ENCODE data around the gene POLQ. TPM values are rescaled to one million over a fixed set of nuclear protein-coding genes. Genes with fewer than 3 reads are reported as not detected.

POLQ gene
- total and polyA plus RNA-seq, 2 of the 4 experiments (the other 2 are of a cell fraction) = 1.8 to 5.0 TPM

DNA sequence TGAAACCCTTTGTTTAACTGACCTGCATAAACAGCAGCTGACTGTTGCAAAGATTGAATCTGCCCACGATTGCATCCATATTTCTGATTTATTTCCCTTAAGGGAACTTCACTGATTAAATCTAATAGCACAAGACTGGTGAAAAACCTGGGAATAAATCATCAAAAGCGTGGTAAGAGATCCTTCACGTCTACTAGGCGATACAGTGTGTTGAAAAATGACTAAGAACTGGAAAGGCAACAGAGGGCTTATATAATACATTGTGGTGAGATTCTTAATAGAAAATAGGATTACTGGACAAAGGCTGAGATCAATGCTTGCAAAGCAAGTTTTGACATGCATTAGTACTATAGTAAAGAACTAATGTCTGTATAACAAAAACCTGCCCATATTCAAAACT, 49.0 kb downstream of the POLQ start:
- H3K9ac ChIP-seq (ENCODE audit: low read depth, low read length) = no peak overlapping the region
- H3K27me3 ChIP-seq (ENCODE audit: control insufficient read depth, insufficient read depth, low read length) = no peaks in the 10 kb centered on the region
- H3K4me3 ChIP-seq (ENCODE audit: insufficient read depth, low read depth, low read length) = no peak overlapping the region
- H3K14ac ChIP-seq (replicated peaks; ENCODE audit: low read depth, low read length) = no peak overlapping the region
- no peak overlapping the region for H3K23ac ChIP-seq (ENCODE audit: low read depth, low read length)
- H3K4me2 ChIP-seq (ENCODE audit: low read depth, low read length) = no peak overlapping the region
- no CpG with 5 or more reads among the region's 4 CpGs for WGBS, 2 experiments (ENCODE audit: extremely low coverage in 2 of 2, insufficient read length in 1 of 2)
- intact Hi-C loops (cut with micrococcal nuclease) = no loop called here
- H3K79me1 ChIP-seq (ENCODE audit: low read depth in 1 of 2, low read length in 2 of 2) = no peaks in the 10 kb centered on the region
- H2BK15ac ChIP-seq (ENCODE audit: low read depth, low read length) = no peak overlapping the region
- ATAC-seq (ENCODE audit: low read depth) = no peak
- no peak for DNase-seq
- dilution Hi-C loops (cut with HindIII; ENCODE audit: low sequenced_read_pairs, unreplicated experiment) = no loop called here
- TF ChIP-seq FOS (IDR thresholded peaks at IDR 0.05; ENCODE audit: low read depth, low read length) (no peak), NFE2L2 (IDR thresholded peaks at IDR 0.05; ENCODE audit: low read depth, low read length) (no peak), CHD1 (IDR thresholded peaks at IDR 0.05; ENCODE audit: low read depth, low read length) (no peak), SMC3 (IDR thresholded peaks at IDR 0.05; ENCODE audit: low read depth, low read length) (no peak), RFX5 (IDR thresholded peaks at IDR 0.05; ENCODE audit: low read depth, low read length) (no peak), MAZ (IDR thresholded peaks at IDR 0.05; ENCODE audit: borderline replicate concordance, low read depth, low read length) (no peak), CEBPB (IDR thresholded peaks at IDR 0.05; ENCODE audit: low read depth, low read length) (no peak), RAD21 (IDR thresholded peaks at IDR 0.05; ENCODE audit: low read length) (no peak), MAFK (IDR thresholded peaks at IDR 0.05; ENCODE audit: low read depth, low read length) (no peak), RCOR1 (IDR thresholded peaks at IDR 0.05; ENCODE audit: insufficient replicate concordance, low read length) (no peak), BHLHE40 (IDR thresholded peaks at IDR 0.05; ENCODE audit: low read depth, low read length) (no peak), POLR2A (IDR thresholded peaks at IDR 0.05; ENCODE audit: low read depth, low read length) (no peak), MXI1 (IDR thresholded peaks at IDR 0.05; ENCODE audit: borderline replicate concordance, low read depth, low read length) (no peak)
- TF ChIP-seq, protein P1, sequence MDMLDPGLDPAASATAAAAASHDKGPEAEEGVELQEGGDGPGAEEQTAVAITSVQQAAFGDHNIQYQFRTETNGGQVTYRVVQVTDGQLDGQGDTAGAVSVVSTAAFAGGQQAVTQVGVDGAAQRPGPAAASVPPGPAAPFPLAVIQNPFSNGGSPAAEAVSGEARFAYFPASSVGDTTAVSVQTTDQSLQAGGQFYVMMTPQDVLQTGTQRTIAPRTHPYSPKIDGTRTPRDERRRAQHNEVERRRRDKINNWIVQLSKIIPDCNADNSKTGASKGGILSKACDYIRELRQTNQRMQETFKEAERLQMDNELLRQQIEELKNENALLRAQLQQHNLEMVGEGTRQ (IDR thresholded peaks at IDR 0.05; ENCODE audit: low read depth, low read length) = no peak
- TF ChIP-seq, protein P2, sequence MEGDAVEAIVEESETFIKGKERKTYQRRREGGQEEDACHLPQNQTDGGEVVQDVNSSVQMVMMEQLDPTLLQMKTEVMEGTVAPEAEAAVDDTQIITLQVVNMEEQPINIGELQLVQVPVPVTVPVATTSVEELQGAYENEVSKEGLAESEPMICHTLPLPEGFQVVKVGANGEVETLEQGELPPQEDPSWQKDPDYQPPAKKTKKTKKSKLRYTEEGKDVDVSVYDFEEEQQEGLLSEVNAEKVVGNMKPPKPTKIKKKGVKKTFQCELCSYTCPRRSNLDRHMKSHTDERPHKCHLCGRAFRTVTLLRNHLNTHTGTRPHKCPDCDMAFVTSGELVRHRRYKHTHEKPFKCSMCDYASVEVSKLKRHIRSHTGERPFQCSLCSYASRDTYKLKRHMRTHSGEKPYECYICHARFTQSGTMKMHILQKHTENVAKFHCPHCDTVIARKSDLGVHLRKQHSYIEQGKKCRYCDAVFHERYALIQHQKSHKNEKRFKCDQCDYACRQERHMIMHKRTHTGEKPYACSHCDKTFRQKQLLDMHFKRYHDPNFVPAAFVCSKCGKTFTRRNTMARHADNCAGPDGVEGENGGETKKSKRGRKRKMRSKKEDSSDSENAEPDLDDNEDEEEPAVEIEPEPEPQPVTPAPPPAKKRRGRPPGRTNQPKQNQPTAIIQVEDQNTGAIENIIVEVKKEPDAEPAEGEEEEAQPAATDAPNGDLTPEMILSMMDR (conservative IDR thresholded peaks at IDR 0.05; ENCODE audit: low read depth, low read length) = no peak
- TF ChIP-seq, protein P3, sequence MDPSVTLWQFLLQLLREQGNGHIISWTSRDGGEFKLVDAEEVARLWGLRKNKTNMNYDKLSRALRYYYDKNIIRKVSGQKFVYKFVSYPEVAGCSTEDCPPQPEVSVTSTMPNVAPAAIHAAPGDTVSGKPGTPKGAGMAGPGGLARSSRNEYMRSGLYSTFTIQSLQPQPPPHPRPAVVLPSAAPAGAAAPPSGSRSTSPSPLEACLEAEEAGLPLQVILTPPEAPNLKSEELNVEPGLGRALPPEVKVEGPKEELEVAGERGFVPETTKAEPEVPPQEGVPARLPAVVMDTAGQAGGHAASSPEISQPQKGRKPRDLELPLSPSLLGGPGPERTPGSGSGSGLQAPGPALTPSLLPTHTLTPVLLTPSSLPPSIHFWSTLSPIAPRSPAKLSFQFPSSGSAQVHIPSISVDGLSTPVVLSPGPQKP (IDR thresholded peaks at IDR 0.05; ENCODE audit: borderline replicate concordance, low read depth, low read length) = no peak
- no peaks in the 10 kb centered on the region for H3K9me3 ChIP-seq (ENCODE audit: control insufficient read depth, insufficient read depth, low read length)
- no peak overlapping the region for H2BK20ac ChIP-seq (ENCODE audit: low read depth, low read length)
- in situ Hi-C loops (cut with MboI; ENCODE audit: low sequenced_read_pairs) = loop anchor here (25.0 kb wide), 2 partner anchors 934 to 1059 kb away; no protein-coding TSS in a partner anchor
- H3K27ac ChIP-seq (ENCODE audit: insufficient read depth, low read length) = no peak overlapping the region
- no peak overlapping the region for H2AK5ac ChIP-seq (ENCODE audit: low read depth, low read length)
- H3K4me1 ChIP-seq (ENCODE audit: control insufficient read depth, insufficient read depth, low read length) = no peaks in the 10 kb centered on the region
- H2BK5ac ChIP-seq (ENCODE audit: low read depth, low read length, poor library complexity, severe bottlenecking) = no peak overlapping the region
- POLR2A ChIA-PET (ENCODE audit: unreplicated experiment) = no interaction called here
- H2AK9ac ChIP-seq (replicated peaks; ENCODE audit: low read depth, low read length, poor library complexity) = no peak overlapping the region
- H3K56ac ChIP-seq (ENCODE audit: extremely low read depth, insufficient read depth, low read length) = no peak overlapping the region
- no peak overlapping the region for H4K5ac ChIP-seq (ENCODE audit: low read depth, low read length)
- no peak overlapping the region for H3K4ac ChIP-seq (ENCODE audit: low read depth, low read length)
- no peak overlapping the region for H2AFZ ChIP-seq (replicated peaks; ENCODE audit: low read length, poor library complexity)
- H3K36me3 ChIP-seq (ENCODE audit: control insufficient read depth, insufficient read depth, low read length) = peaks cover 3% of the 10 kb centered on the region; the same call in 1 of the 2 replicates
- H4K20me1 ChIP-seq (ENCODE audit: insufficient read depth, low read length) = no peaks in the 10 kb centered on the region
- no TSS peak for BruUV-seq (replicated peaks)
- H3K18ac ChIP-seq (ENCODE audit: low read depth, low read length) = no peak overlapping the region
- CTCF ChIA-PET = no interaction called here
- no peak overlapping the region for H2BK120ac ChIP-seq (ENCODE audit: low read depth, low read length)
- H4K8ac ChIP-seq (ENCODE audit: low read depth in 2 of 2, low read length in 2 of 2) = no peak overlapping the region
- H3K9me1 ChIP-seq (ENCODE audit: insufficient read depth, low read length) = no peaks in the 10 kb centered on the region
- no peak overlapping the region for H4K91ac ChIP-seq (ENCODE audit: insufficient read depth, low read depth, low read length)

Data from IMR-90 (cell line).